ENCODE data around the gene SERPIND1.

The SERPIND1 gene

GRCh38 chr22:20793748-20794649 is 20.1 kb downstream of the SERPIND1 start:
- FAIRE-seq, result no peak

DNA sequence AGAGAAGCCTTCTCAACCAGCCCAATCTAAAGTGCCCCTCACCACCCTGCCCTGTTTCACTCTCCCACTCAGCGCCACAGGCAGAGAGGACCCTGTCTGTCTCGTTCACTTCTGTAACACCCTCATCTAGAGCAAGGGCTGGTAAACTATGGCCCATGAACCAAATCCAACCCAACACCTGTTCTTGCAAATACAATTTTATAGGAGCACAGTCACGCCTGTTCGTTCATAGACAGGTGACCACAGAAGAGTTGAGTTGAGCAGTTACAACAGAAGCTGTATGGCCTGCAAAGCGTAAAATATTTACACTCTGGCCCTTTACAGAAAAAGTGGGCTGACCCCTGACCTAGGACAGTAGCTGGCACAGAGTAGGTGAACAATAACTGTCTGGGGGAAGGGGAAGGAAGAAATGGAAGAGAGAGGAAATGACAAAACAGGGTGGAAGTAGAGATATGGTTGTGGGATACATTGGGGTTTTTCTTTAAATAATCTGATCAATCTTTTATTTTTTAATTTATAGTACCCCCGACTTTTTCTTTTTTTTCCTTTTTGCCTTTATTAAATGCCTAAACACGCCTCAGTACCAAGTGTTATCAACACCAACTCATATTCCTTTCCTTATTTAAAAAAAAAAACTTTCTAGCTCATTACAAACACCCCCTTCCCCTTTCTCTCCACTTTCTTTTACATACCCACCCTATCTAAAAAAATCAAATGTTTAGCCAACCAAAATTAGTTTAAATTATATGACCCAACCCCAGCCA is 20.9 kb downstream of the SERPIND1 start:
- FAIRE-seq, result no peak

DNA sequence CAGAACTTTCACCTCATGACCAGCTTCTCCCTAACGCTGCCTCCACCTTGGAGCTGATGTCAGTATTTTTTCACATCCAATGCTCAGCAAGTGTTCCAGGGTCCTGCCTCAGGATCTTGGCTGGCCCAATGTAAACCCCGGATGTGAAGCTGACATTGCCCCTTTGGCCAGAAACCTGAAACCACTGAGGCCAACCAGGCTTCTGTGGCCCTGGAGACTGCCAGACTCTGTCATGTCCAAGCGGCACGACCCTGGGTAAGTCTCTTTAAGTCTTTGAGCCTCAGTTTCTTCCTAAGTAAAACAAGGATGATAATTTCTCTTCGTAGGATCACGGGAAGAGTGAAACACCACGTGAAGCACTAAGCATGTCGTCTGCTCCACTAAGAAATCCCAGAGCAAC is 22.8 kb downstream of the SERPIND1 start:
- FAIRE-seq, result no peak

- no peak for FAIRE-seq
These were observed 24.3 kb downstream of the SERPIND1 start for GRCh38 chr22:20798218-20798617.

GRCh38 chr22:20798974-20799373 is 25.1 kb downstream of the SERPIND1 start:
- no peak for FAIRE-seq

DNA sequence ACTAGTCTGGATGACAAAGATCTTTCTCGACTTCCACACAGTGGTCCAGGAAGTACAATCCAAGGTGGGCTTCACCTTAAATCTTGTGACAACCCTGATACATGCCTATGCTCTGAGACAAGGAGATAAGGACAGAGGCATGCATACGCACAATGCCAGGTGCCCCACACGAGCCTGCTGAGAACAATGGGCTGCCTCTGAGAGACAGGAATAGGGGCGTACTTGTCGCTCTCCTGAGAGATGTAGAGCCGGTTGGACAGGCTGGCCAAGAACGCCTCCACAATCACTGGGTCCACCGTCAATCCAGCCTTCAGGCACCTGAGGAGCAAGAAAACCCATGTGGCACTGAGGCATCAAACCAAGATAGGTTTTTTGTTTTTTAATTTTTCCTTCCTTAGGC is 25.5 kb downstream of the SERPIND1 start:
- no peak for FAIRE-seq

GRCh38 chr22:20802452-20802851 is 28.5 kb downstream of the SERPIND1 start:
- no peak for FAIRE-seq

- no peak for FAIRE-seq
These were observed 29.1 kb downstream of the SERPIND1 start for GRCh38 chr22:20802922-20803553.

DNA sequence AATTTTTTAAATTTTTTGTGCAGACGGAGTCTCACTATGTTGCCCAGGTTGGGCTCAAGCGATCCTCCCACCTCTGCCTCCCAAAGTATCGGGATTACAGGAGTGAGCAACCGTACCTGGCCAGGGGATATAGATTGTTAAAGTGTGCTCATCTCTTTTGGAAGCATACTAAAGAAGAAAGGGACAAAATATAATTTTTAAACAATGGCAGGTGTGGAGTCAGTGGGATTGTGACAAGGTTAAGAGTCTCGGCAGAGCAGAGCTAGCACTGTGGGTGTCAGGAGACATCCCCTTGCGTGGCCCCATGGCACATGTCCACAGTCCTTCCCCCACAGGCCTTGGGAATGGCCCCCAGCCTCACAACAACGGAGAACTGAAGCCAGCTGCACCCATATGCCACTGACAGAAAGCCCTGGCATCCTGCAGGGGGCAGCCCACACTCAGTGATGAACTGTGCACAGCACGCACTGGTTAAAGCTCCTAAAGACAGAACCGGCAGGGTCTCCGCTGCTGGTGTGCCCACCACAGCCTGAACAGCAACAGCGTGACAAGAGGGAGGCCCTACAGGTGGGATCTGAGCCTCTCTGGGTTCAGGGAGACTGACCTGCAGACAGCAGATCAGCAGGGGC is 29.9 kb downstream of the SERPIND1 start:
- FAIRE-seq, result no peak

- FAIRE-seq, result no peak
These were observed 30.7 kb downstream of the SERPIND1 start for GRCh38 chr22:20804650-20805049.

DNA sequence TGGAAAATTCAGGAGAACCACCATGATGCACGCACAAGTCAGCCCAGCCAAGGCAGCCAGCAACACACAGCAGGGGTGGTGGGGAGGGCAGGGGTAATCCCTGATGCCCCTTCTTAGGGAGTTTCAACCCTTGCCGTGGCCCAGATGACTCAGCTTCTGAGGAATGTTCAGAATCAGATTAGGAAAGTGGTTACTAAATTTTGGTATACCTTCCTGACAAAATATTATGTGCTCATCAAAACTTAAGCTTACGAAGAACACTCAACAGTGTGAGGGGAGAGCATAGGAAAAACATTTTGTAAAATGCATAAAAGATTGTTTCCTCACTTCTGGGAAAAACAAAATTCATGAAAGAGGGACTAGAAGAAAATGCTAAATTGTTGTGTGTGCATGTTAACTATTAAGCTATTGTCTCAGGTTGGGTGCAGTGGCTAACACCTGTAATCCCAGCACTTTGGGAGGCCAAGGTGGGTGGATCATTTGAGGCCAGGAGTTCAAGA is 32.1 kb downstream of the SERPIND1 start:
- FAIRE-seq, result no peak

DNA sequence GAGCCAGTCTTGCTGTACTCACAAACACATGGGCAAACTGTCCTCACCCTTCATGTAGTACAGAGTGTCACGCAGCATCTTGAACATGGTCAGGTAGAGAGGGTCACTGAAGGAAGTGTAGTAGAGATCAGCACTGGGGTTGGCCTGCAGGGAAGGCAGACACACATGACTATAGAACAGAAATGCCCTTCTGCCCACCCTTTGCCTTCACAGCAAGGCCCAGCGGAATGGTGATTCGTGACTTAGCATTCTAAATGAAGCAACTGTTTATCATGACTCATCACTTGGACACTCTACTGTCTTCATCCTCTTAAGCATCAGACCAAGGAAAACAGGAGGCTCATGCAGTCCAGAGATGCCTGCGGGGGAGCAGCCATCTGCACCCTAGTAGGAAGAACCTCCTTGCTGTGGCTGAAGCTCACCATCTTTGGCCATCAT is 33.4 kb downstream of the SERPIND1 start:
- FAIRE-seq, result no peak

DNA sequence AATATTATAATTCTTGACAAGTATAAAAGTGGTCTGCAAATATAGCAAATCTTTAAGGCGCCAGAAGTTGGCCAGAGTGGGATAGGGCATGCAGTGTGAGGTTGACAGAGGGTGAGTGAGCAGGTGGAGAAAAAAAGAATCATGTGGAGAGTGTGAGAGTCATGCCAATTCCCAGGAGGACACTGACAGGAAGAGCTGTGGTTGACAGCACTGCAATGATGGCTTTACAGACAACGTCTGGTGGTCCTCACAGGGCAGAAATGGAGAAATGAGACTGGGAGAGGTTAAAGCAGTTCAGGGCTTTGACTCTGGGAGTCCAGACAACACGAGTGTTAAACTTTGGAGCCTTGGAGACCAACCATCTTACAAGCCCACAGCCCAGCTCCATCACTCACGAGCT is 34.9 kb downstream of the SERPIND1 start:
- FAIRE-seq, result no peak

GRCh38 chr22:20809538-20810185 is 35.7 kb downstream of the SERPIND1 start:
- no peak for FAIRE-seq

GRCh38 chr22:20810645-20811044 is 36.7 kb downstream of the SERPIND1 start:
- FAIRE-seq, result no peak

DNA sequence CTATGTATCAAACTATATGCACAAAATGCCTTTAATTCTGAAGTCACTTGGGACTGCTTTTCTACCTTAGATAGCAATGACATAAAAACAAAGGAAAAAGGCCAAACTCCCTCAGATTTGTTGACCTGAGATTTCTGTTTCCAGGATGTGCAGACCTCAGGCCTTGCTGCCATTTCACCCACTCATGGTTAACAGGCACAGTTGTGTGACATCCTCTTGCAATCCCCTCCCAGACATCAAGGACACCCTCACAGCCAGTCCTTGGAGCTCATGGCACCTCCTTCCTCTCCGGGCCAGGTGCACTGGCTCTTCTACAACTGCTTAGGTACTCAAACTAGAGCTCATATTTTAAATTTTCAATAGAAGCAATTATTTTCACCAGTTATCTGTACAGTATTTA is 37.3 kb downstream of the SERPIND1 start:
- FAIRE-seq, result no peak

DNA sequence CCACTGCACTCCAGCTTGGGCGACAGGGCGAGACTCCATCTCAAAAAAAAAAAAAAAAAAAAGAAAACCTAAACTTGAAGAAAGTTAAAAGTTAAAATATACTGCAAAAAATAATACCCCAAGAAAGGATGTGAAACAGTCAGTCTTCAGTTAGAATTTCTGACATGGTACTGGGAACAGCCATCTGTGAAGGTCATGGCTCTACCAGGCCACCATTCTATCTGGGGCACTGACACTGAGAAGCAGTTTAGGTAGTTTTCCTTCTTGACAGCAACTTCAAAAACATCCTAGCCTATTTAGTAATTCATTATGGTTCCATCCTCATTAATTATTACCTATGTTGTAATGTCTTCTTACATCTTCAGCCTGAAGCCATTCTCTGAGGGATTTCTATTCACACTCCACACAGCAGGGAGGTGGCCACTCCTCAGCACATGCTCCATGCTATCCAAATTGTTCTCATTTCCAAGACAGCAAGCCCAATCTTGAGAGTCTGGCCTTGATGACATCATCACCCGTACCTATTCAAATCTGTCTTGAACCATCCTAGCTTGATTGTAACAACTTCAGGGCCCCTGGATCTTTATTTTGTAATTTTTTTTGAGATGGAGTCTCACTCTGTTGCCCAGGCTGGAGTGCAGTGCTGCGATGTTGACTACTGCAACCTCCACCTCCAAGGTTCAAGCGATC is 38.2 kb downstream of the SERPIND1 start:
- no peak for FAIRE-seq

GRCh38 chr22:20813056-20813455 is 39.1 kb downstream of the SERPIND1 start:
- no peak for FAIRE-seq

GRCh38 chr22:20814221-20814808 is 40.4 kb downstream of the SERPIND1 start:
- no peak for FAIRE-seq

GRCh38 chr22:20815477-20816050 is 41.7 kb downstream of the SERPIND1 start:
- no peak for FAIRE-seq

- FAIRE-seq, result no peak
These were observed 42.6 kb downstream of the SERPIND1 start for GRCh38 chr22:20816559-20816958.

Data from TTC549 (cell line).